HG02763 (cell line): ENCODE data around the gene ARSD.
"Not testable (repeated sequence)": the region's sequence is repeated elsewhere in the genome, so short reads cannot be mapped to it uniquely, and the experiment has no call there.

Experiments
- ATAC-seq: cut with Tn5 transposase; IDR thresholded peaks from one replicate; pipeline ENCODE4 v1.9.1; 2021; ENCODE audit warnings: mild to moderate bottlenecking, moderate library complexity; ENCODE audit not compliant: unreplicated experiment

The ARSD gene

DNA sequence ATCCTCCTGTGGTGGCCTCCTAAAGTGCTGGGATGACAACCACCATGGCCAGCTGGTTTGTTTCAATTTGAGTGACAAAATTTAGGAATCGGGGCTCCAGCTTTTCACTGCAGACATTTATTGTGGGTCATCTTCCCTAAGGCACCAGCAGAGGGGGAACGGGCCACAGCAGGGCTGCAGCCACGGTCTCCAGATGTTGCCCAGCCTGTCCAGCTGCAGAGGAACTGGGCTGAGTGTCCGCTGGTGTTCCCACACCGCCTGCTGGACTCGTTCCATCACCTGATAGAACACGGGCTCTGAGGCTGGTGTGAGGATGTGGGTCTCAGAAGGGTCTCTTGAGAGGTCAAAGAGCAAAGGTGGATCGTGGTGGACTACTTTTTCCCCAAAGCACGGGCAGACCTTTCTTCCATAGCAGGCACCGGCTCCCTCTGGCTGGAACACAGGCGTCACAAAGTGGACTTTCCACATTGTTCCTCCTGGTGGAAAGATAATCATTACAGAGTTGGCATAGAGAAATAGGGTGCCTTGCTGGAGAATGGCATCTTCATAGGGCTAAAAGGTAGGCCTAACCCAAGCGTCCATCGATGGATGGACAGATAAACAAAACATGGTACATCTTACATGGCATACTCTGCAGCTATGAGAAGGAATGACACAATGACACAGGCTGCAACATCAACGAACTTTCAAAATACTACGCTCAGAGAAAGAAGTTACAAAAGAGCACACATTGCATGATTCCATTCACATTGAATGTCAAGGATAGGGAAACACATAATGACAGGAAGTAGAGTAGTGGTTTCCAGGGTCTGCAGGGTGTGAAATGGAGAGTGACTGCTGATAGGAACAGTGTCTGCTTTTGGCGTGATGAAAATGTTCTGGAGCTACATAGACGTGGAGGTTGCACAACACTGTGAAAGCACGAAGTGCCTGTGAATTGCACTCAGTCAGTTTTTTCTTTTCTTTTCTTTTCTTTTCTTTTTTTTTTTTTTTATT, 5.9 kb upstream of the ARSD start:
- ATAC-seq, result no peak

DNA sequence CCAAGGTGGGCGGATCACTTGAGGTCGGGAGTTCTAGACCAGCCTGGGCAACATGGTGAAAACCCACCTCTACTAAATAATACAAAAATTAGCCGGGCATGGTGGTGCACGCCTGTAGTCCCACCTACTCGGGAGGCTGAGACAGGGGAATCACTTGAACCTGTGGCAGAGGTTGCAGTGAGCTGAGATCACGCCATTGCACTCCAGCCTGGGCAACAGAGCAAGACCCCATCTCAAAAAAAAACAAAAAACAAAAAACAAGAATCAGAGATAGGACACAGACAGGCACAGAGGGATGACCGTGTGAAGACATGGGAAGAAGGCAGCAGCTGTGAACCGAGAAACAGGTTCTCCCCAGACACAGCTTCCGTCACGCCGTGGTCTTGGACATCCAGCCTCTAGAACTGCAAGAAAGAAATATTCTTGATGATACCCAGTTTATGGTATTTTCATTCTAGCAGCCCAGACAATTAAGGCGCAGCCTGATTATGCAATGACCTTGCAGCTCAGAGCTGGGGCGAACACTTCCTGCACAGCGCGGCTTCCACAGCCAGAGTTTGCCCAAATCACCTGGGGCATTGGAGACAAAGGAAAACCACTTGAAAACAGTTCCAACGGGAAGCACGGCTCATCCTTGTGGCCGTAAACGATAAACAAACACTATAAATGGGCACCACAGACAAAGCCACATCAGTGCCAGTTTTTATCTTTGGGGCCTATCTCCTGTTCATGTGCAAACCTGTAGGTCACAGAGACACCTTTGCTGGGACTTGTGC, 4.2 kb upstream of the ARSD start:
- ATAC-seq, result no peak

GRCh38 chrX:2931612-2932011, 2.5 kb upstream of the ARSD start:
- no peak for ATAC-seq

DNA sequence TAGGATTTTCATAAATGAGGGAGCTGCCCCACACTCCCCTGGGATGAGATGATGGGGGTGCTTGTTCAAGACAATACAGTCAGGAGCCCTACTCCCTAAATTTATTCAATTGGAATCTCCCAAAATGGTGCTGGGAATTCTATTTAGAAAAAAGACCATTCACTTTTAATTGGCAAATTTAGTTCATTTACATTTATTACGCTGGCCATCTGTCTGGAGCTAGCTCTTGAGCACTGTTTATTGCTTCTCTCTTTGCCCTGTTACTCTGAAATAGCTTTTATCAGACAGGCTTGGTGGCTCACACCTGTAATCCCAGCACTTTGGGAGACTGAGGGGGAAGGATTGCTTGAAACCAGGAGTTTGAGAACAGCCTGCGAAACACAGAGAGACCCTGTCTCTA, 2.0 kb upstream of the ARSD start:
- no peak for ATAC-seq

GRCh38 chrX:2928191-2928582, 952 bp downstream of the ARSD start:
- ATAC-seq, result no peak

GRCh38 chrX:2926664-2927275, 2.4 kb downstream of the ARSD start:
- no peak for ATAC-seq

DNA sequence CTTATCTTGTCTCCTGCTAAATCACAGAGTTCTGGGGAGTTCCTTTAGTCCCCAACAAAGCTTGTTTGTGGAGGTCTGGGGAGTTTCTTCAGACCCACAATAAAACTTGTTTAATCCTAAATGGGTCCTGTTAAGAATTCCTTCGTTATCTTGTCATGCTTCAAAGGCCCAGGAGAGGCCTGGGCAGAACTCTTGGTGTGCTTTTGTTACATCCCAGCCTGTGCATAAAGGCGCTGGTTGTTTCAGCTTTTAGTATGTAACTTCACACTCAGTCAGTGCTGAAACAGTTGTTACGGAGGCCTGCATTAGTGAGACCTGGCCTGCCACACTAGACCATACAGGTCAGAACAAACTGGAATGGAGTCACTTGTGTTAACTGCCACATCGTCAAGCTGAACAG, 2.9 kb downstream of the ARSD start:
- ATAC-seq, result not testable (repeated sequence)

- no peak for ATAC-seq
Observed at GRCh38 chrX:2924151-2924550, 5.0 kb downstream of the ARSD start.

DNA sequence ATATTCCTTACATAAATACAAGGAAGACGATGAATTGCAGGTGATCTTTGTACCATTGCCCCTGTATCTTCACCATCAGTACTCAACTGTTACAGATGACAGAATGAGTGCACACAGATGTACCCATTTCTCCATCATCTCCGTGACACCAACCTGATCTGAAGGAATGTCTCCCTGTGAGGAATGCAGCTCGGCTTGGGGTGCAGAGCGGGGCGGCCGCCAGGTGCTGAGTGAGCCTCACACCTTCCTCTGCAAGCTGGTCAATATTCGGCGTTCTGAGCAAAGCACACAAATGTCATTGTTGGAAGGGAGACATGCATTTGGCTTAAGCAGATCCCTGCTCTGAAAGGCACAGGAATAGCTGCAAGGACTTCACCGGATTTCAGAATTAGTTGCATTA, 7.4 kb downstream of the ARSD start:
- ATAC-seq, result no peak

- no peak for ATAC-seq
Observed at GRCh38 chrX:2921193-2921592, 7.9 kb downstream of the ARSD start.

DNA sequence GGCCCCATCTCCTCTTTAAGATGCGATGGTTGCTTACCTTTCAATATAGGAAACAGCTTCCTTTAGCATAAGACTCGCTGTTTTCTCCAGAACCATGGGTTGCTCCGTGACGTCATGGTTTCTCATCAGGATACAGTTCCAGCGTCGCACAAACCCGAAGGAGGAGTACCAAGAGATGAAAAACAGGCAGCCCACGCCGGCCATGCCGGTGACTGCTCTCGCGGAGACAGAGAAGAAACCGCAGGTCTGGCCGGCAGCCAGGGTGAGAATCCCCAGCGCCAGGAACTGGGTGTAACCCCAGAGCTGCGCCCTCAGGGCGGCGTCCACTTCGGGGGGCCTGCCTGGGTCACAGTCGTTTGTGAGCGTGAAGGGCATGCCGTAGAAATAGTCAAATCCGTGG, 11.4 kb downstream of the ARSD start:
- ATAC-seq, result no peak

DNA sequence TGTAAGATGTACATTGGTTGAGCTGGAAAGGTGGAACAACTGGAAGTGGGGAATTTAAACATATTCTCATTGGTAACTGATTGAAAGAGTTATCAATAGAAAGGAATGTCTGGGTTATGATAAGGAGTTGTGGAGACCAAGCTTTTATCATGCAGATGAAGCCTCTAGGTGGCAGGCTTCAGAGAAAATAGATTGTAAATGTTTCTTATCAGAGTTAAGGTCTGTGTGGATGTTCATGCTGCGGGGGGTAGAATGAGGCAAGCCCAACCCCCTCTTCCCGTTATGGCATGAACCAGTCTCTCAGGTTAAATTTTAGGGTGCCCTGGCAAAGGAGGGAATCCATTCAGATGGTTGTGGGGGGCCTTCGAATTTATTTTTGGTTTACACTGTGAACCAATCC, 16.0 kb downstream of the ARSD start:
- ATAC-seq, result no peak

DNA sequence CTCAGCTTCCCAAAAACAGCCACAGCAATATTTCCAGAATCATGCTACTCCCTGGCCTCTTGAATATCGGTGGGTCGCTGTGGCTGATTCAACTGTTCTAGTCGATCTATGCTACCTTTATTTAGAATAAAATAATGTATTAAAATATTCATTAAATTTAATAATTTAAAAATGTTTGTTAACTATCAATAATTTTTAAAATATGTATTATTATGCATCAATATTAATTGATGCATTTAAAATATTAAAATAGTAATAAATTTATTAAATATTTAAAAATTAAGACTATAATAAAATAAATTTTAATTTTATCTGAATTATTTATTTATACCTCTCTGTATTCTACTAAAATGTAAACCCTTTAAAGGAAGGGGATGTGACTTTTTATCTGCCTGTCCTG, 19.0 kb downstream of the ARSD start:
- no peak for ATAC-seq

DNA sequence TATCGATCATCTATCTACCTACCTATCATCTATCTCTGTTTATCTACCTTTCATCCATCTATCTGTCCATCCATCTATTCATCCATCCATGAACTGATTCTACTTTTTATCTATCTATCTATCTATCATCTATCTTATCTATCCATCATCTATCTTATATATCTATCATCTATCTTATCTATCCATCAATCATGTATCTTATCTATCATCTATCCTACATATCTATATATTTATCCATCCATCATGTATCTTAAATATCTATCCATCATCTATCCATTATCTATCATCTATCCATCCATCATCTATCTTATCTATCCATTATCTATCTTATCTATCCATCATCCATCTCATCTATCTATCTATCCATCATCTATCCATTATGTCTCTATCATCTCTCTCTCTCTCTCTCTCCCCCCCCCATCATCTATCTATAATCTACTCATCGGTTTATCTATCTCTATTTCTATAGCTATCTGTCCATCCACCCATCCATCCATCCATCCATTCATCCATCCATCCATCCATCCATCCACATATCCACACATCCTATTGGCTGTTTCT, 20.9 kb downstream of the ARSD start:
- ATAC-seq, result no peak

- ATAC-seq, result no peak
Observed at GRCh38 chrX:2907295-2907694, 21.8 kb downstream of the ARSD start.

GRCh38 chrX:2903366-2903765, 25.8 kb downstream of the ARSD start:
- no peak for ATAC-seq

DNA sequence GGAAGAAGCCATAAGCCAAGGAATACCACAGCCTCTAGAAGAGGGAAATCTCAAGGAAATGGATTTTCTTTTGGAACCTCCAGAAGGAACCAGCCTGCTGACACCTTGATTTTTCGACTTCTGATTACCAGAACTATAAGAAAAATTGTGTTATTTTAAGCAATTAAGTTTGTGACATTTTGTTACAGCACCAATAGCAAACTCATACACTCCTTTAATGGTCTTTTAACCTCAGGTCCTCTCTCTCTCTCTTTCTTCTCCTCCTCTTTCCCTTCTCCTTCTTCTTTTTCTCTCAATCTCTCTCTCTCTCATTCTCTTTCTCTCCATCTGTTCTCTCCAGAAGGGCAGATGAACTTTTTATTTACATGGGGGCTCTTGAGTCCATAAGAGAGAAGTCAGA, 26.3 kb downstream of the ARSD start:
- no peak for ATAC-seq

DNA sequence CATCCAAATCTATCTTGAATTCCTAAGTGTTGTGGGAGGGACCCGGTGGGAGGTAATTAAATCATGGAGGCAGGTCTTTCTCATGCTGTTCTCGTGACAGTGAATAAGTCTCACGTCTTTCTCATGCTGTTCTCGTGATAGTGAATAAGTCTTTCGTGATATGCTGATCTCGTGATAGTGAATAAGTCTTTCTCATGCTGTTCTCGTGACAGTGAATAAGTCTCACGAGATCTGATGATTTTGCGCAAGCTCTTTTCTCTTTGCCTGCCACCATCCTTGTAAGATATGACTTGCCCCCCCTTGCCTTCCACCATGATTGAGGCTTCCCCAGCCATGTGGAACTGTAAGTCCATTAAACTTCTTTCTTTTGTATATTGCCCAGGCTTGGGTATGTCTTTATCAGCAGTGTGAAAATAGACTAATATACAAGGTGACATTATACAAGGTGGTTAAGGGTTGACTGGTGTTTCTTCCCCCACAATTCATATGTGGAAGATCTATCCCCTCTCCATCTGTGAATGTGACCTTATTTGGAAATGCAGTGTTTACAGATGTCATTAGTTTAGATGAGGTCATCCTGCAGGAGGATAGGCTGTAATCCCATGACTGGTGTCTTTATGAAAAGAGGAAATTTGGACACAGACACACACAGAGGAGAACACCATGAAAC, 27.6 kb downstream of the ARSD start:
- no peak for ATAC-seq

GRCh38 chrX:2898846-2899512, 30.2 kb downstream of the ARSD start:
- ATAC-seq, result no peak
